Neuronal stem cell (in vitro differentiated cells): ENCODE results near the gene GPATCH8. TPM values are rescaled to one million over a fixed set of nuclear protein-coding genes. Genes with fewer than 3 reads are reported as not detected.

ENCODE experiments used
- small RNA-seq: library from polyadenylated mRNA; stranded (forward); fragments of <200 nt; extraction: miRNeasy Mini kit (QIAGEN cat#:217004); gene quantifications from one replicate; pipeline ENCODE3, GENCODE V24; 2013; ENCODE audit not compliant: insufficient read depth

The GPATCH8 gene

Small RNA genes within 50 kb of the gene (small RNA-seq; reads per million reads assigned to genes)
- not detected for gene RN7SL258P
